ENCODE measurements around the gene EBF3.

Gene EBF3

DNA sequence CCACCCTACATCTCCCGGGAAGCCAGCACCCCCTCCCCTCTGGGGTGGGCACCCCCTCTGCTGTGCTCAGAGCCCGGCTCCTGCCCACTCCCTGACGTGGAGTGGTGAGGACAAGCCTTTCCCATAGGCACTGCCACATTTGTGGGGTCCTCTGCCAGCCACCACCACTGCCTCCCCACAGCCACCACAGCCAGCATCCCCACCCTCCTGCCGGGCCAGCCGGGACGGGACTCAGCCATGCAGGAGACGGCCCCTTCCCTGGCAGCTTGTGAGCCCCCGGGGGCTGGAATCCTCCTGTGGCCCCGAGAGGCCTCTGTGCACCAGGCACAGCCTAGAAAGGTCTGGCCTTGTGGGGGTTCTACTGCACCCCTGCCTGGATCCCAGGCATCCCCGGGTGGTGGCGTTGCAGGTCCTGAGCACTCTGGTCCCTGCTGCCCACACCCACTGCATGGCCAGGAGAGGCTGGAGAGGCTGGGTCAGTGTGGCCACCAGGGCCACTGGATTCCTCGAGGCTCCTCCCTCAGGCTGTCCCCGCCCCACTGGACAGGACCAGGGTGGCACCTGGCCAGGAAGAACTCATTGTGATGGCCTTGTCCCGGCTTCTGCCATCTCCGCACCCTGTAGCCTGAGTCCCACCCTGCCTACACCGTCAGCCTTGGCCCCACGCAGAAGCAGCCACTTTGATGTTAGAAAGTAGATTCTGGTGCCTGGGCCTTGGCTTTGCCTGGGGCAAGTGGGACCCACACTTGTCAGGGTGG is 148.0 kb downstream of the EBF3 start:
- no peak overlapping the region for H3K4ac ChIP-seq (ENCODE audit: low read depth in 1 of 2, low read length in 2 of 2)
- no peaks in the 10 kb centered on the region for H3K9me3 ChIP-seq (ENCODE audit: control insufficient read depth, low read length)
- no peak overlapping the region for H2BK15ac ChIP-seq (ENCODE audit: low read depth, poor library complexity, severe bottlenecking)
- H3K36me3 ChIP-seq (ENCODE audit: control insufficient read depth in 1 of 2, insufficient read depth in 2 of 2, low read depth in 1 of 2, low read length in 2 of 2) = no peaks in the 10 kb centered on the region
- H2BK5ac ChIP-seq (ENCODE audit: low read depth, low read length, poor library complexity, severe bottlenecking) = no peak overlapping the region
- 84% methylated on average over 17 of the region's 17 CpGs for WGBS
- H3K79me1 ChIP-seq (replicated peaks; ENCODE audit: low read length, poor library complexity, severe bottlenecking) = no peaks in the 10 kb centered on the region
- H3K23ac ChIP-seq (ENCODE audit: low read length in 2 of 2) = no peak overlapping the region
- no peak overlapping the region for H3K14ac ChIP-seq (ENCODE audit: low read length in 2 of 2)
- no peak for DNase-seq
- no peak overlapping the region for H4K8ac ChIP-seq (ENCODE audit: low read length)
- H3K18ac ChIP-seq (ENCODE audit: low read depth in 1 of 2, low read length in 2 of 2) = no peak overlapping the region
- H3K4me3 ChIP-seq (ENCODE audit: insufficient read depth in 1 of 2, low read depth in 1 of 2, low read length in 2 of 2) = no peak overlapping the region
- H2BK12ac ChIP-seq (ENCODE audit: low read length in 2 of 2) = no peak overlapping the region
- no peak overlapping the region for H2AFZ ChIP-seq (ENCODE audit: low read depth, low read length)
- no peak overlapping the region for H3K27ac ChIP-seq (ENCODE audit: low read length, poor library complexity, severe bottlenecking)
- H3K4me1 ChIP-seq (ENCODE audit: control insufficient read depth, insufficient read depth, low read depth, low read length) = no peaks in the 10 kb centered on the region
- H2AK5ac ChIP-seq (ENCODE audit: low read length, severe bottlenecking) = no peak overlapping the region
- no peak overlapping the region for H3K9ac ChIP-seq (ENCODE audit: low read length)
- peaks cover 0 to 6% of the 10 kb centered on the region in 2 experiments for H3K27me3 ChIP-seq (ENCODE audit: control insufficient read depth in 1 of 2, insufficient read depth in 1 of 2, low read length in 2 of 2)
- no peak overlapping the region for H4K91ac ChIP-seq (ENCODE audit: low read length)
- H2BK120ac ChIP-seq (ENCODE audit: low read depth, low read length) = no peak overlapping the region
- no peak overlapping the region for H3K4me2 ChIP-seq (ENCODE audit: low read length, poor library complexity, severe bottlenecking)

GRCh38 chr10:129814681-129815646 is 149.1 kb downstream of the EBF3 start:
- no peaks in the 10 kb centered on the region for H3K79me1 ChIP-seq (replicated peaks; ENCODE audit: low read length, poor library complexity, severe bottlenecking)
- WGBS = 59% methylated on average over 11 of the region's 12 CpGs
- no peaks in the 10 kb centered on the region for H3K9me3 ChIP-seq (ENCODE audit: control insufficient read depth, low read length)
- DNase-seq = no peak
- no peak overlapping the region for H3K4ac ChIP-seq (ENCODE audit: low read depth in 1 of 2, low read length in 2 of 2)
- H2BK120ac ChIP-seq (ENCODE audit: low read depth, low read length) = no peak overlapping the region
- no peak overlapping the region for H3K4me2 ChIP-seq (ENCODE audit: low read length, poor library complexity, severe bottlenecking)
- H2BK5ac ChIP-seq (ENCODE audit: low read depth, low read length, poor library complexity, severe bottlenecking) = no peak overlapping the region
- peaks cover 0 to 6% of the 10 kb centered on the region in 2 experiments for H3K27me3 ChIP-seq (ENCODE audit: control insufficient read depth in 1 of 2, insufficient read depth in 1 of 2, low read length in 2 of 2)
- no peak overlapping the region for H3K18ac ChIP-seq (ENCODE audit: low read depth in 1 of 2, low read length in 2 of 2)
- H3K4me1 ChIP-seq (ENCODE audit: control insufficient read depth, insufficient read depth, low read depth, low read length) = no peaks in the 10 kb centered on the region
- no peak overlapping the region for H2BK15ac ChIP-seq (ENCODE audit: low read depth, poor library complexity, severe bottlenecking)
- H2AK5ac ChIP-seq (ENCODE audit: low read length, severe bottlenecking) = no peak overlapping the region
- H3K9ac ChIP-seq (ENCODE audit: low read length) = no peak overlapping the region
- H3K4me3 ChIP-seq (ENCODE audit: insufficient read depth in 1 of 2, low read depth in 1 of 2, low read length in 2 of 2) = no peak overlapping the region
- no peak overlapping the region for H4K91ac ChIP-seq (ENCODE audit: low read length)
- H3K27ac ChIP-seq (ENCODE audit: low read length, poor library complexity, severe bottlenecking) = no peak overlapping the region
- H3K23ac ChIP-seq (ENCODE audit: low read length in 2 of 2) = no peak overlapping the region
- H2BK12ac ChIP-seq (ENCODE audit: low read length in 2 of 2) = no peak overlapping the region
- H2AFZ ChIP-seq (ENCODE audit: low read depth, low read length) = no peak overlapping the region
- no peak overlapping the region for H3K14ac ChIP-seq (ENCODE audit: low read length in 2 of 2)
- H4K8ac ChIP-seq (ENCODE audit: low read length) = no peak overlapping the region
- no peaks in the 10 kb centered on the region for H3K36me3 ChIP-seq (ENCODE audit: control insufficient read depth in 1 of 2, insufficient read depth in 2 of 2, low read depth in 1 of 2, low read length in 2 of 2)

DNA sequence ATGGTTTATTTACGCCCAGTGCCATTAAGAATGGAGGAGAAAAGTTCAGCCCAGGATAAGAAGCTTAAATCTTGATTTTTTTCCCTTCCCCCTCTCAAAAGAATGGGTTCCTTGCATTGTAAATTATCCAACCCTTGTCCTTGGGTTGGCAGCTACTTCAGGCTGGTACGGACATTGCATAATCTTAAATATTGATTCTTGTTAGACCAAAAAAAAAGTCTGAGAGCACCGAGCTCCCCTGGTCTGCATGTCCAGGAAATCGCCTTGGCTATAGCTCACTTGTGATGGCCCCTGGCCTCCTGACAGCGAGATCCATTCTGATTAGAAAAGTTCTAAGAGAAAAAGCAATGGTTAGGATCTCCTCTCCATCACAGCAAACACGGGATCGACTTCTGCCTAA is 151.7 kb downstream of the EBF3 start:
- no peaks in the 10 kb centered on the region for H3K79me1 ChIP-seq (replicated peaks; ENCODE audit: low read length, poor library complexity, severe bottlenecking)
- H3K27me3 ChIP-seq (ENCODE audit: control insufficient read depth in 1 of 2, insufficient read depth in 1 of 2, low read length in 2 of 2) = peaks cover 0 to 6% of the 10 kb centered on the region in 2 experiments
- no peaks in the 10 kb centered on the region for H3K4me1 ChIP-seq (ENCODE audit: control insufficient read depth, insufficient read depth, low read depth, low read length)
- no peak overlapping the region for H3K9ac ChIP-seq (ENCODE audit: low read length)
- no peak overlapping the region for H2BK15ac ChIP-seq (ENCODE audit: low read depth, poor library complexity, severe bottlenecking)
- no peak overlapping the region for H3K14ac ChIP-seq (ENCODE audit: low read length in 2 of 2)
- H3K9me3 ChIP-seq (ENCODE audit: control insufficient read depth, low read length) = no peaks in the 10 kb centered on the region
- H3K4me2 ChIP-seq (ENCODE audit: low read length, poor library complexity, severe bottlenecking) = no peak overlapping the region
- no peak overlapping the region for H3K23ac ChIP-seq (ENCODE audit: low read length in 2 of 2)
- H2AK5ac ChIP-seq (ENCODE audit: low read length, severe bottlenecking) = no peak overlapping the region
- no peak overlapping the region for H2BK5ac ChIP-seq (ENCODE audit: low read depth, low read length, poor library complexity, severe bottlenecking)
- no peak overlapping the region for H2AFZ ChIP-seq (ENCODE audit: low read depth, low read length)
- 68% methylated on average over 7 of the region's 7 CpGs for WGBS
- no peak overlapping the region for H3K18ac ChIP-seq (ENCODE audit: low read depth in 1 of 2, low read length in 2 of 2)
- H4K91ac ChIP-seq (ENCODE audit: low read length) = no peak overlapping the region
- no peak overlapping the region for H3K4ac ChIP-seq (ENCODE audit: low read depth in 1 of 2, low read length in 2 of 2)
- DNase-seq = no peak
- no peaks in the 10 kb centered on the region for H3K36me3 ChIP-seq (ENCODE audit: control insufficient read depth in 1 of 2, insufficient read depth in 2 of 2, low read depth in 1 of 2, low read length in 2 of 2)
- no peak overlapping the region for H2BK120ac ChIP-seq (ENCODE audit: low read depth, low read length)
- no peak overlapping the region for H3K27ac ChIP-seq (ENCODE audit: low read length, poor library complexity, severe bottlenecking)
- no peak overlapping the region for H3K4me3 ChIP-seq (ENCODE audit: insufficient read depth in 1 of 2, low read depth in 1 of 2, low read length in 2 of 2)
- H2BK12ac ChIP-seq (ENCODE audit: low read length in 2 of 2) = no peak overlapping the region
- H4K8ac ChIP-seq (ENCODE audit: low read length) = no peak overlapping the region

DNA sequence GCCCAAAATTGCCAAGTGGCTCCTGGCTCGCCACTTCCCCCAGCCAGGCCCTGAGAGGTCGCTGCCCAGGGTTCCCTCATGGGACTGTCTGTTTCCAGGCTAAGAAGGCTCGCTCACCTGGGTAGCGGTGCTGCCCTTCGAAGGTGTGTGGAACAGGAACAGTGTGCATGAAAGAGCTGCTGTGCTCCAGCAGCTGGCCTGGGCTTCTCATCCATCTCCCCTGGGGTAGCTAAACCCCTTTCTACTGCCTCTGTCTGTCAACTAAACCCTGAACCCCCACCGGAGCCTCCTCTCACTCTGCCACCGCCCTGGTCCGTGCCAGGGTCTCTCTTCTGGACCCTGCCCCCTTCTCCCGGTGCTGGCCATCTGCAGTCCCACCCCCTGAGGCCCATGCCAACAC is 152.9 kb downstream of the EBF3 start:
- WGBS = 86% methylated on average over 9 of the region's 9 CpGs
- Histone ChIP-seq H3K18ac (ENCODE audit: low read depth in 1 of 2, low read length in 2 of 2) (no peak overlapping the region), H3K4ac (ENCODE audit: low read depth in 1 of 2, low read length in 2 of 2) (no peak overlapping the region), H3K4me2 (ENCODE audit: low read length, poor library complexity, severe bottlenecking) (no peak overlapping the region), H3K9ac (ENCODE audit: low read length) (no peak overlapping the region), H3K27ac (ENCODE audit: low read length, poor library complexity, severe bottlenecking) (no peak overlapping the region), H3K14ac (ENCODE audit: low read length in 2 of 2) (no peak overlapping the region), H3K36me3 (ENCODE audit: control insufficient read depth in 1 of 2, insufficient read depth in 2 of 2, low read depth in 1 of 2, low read length in 2 of 2) (no peaks in the 10 kb centered on the region), H2BK5ac (ENCODE audit: low read depth, low read length, poor library complexity, severe bottlenecking) (no peak overlapping the region), H3K4me1 (ENCODE audit: control insufficient read depth, insufficient read depth, low read depth, low read length) (no peaks in the 10 kb centered on the region), H4K8ac (ENCODE audit: low read length) (no peak overlapping the region), H4K91ac (ENCODE audit: low read length) (no peak overlapping the region), H2BK12ac (ENCODE audit: low read length in 2 of 2) (no peak overlapping the region), H3K23ac (ENCODE audit: low read length in 2 of 2) (no peak overlapping the region), H2BK15ac (ENCODE audit: low read depth, poor library complexity, severe bottlenecking) (no peak overlapping the region), H2BK120ac (ENCODE audit: low read depth, low read length) (no peak overlapping the region), H2AK5ac (ENCODE audit: low read length, severe bottlenecking) (no peak overlapping the region), H3K27me3 (ENCODE audit: control insufficient read depth in 1 of 2, insufficient read depth in 1 of 2, low read length in 2 of 2) (peaks cover 0 to 6% of the 10 kb centered on the region in 2 experiments), H3K79me1 (replicated peaks; ENCODE audit: low read length, poor library complexity, severe bottlenecking) (no peaks in the 10 kb centered on the region), H3K4me3 (ENCODE audit: insufficient read depth in 1 of 2, low read depth in 1 of 2, low read length in 2 of 2) (no peak overlapping the region), H3K9me3 (ENCODE audit: control insufficient read depth, low read length) (no peaks in the 10 kb centered on the region), H2AFZ (ENCODE audit: low read depth, low read length) (no peak overlapping the region)
- no peak for DNase-seq
